ENCODE results near the gene STARD13.

STARD13 gene

DNA sequence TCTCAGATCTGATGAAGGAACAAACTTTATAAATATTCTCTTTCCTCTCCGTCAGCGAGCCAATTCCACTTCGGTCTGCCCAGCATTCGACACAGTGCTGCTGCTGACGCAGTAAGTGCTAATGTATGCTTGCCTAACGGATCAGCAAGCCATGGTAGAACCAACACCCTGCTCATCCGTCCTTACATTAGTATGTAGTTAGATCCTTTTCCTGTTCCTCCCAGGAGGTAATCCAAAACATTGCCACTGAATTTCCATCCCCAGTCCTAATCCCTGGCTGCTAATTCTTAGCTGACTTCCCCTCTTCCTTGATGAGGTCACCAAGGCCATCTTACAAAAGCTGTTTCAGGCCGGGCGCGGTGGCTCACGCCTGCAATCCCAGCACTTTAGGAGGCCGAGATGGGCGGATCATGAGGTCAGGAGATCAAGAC lies 88.0 kb downstream of the STARD13 start:
- peak; percentile 68 for DNase-seq
- H3K36me3 ChIP-seq, result no peaks in the 10 kb centered on the region
- no peak overlapping the region for H3K27ac ChIP-seq
- H3K4me3 ChIP-seq (ENCODE audit: low read depth, low read length), result no peak overlapping the region
- TF ChIP-seq, protein P1, sequence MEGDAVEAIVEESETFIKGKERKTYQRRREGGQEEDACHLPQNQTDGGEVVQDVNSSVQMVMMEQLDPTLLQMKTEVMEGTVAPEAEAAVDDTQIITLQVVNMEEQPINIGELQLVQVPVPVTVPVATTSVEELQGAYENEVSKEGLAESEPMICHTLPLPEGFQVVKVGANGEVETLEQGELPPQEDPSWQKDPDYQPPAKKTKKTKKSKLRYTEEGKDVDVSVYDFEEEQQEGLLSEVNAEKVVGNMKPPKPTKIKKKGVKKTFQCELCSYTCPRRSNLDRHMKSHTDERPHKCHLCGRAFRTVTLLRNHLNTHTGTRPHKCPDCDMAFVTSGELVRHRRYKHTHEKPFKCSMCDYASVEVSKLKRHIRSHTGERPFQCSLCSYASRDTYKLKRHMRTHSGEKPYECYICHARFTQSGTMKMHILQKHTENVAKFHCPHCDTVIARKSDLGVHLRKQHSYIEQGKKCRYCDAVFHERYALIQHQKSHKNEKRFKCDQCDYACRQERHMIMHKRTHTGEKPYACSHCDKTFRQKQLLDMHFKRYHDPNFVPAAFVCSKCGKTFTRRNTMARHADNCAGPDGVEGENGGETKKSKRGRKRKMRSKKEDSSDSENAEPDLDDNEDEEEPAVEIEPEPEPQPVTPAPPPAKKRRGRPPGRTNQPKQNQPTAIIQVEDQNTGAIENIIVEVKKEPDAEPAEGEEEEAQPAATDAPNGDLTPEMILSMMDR (IDR thresholded peaks at IDR 0.05; ENCODE audit: low read depth, low read length), result no peak
- no peaks in the 10 kb centered on the region for H3K27me3 ChIP-seq (ENCODE audit: insufficient read depth, low read depth, severe bottlenecking)
- no peaks in the 10 kb centered on the region for H3K9me3 ChIP-seq (ENCODE audit: severe bottlenecking)

DNA sequence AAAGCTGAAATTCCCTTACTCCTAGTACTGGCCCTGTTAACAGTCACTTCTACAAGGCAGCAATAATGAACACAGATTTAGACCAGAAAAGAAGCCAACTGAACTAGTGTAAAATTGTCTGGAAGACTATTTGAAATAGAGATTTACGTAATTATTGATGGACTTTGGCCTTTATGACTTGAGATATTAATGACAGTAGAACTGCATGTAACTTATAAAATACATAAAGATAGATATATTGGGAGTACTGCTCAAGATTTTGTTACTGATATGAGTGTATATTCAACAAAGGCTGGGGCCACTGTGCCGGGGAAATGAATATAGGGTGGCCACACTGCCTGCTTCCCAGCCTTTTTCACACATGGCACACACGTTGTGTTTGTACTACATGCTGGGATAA lies 88.8 kb downstream of the STARD13 start:
- Histone ChIP-seq H3K36me3 (no peaks in the 10 kb centered on the region), H3K4me3 (ENCODE audit: low read depth, low read length) (no peak overlapping the region), H3K27me3 (ENCODE audit: insufficient read depth, low read depth, severe bottlenecking) (no peaks in the 10 kb centered on the region), H3K9me3 (ENCODE audit: severe bottlenecking) (no peaks in the 10 kb centered on the region), H3K27ac (no peak overlapping the region)
- TF ChIP-seq, protein P1 (IDR thresholded peaks at IDR 0.05; ENCODE audit: low read depth, low read length), result no peak
- no peak for DNase-seq

DNA sequence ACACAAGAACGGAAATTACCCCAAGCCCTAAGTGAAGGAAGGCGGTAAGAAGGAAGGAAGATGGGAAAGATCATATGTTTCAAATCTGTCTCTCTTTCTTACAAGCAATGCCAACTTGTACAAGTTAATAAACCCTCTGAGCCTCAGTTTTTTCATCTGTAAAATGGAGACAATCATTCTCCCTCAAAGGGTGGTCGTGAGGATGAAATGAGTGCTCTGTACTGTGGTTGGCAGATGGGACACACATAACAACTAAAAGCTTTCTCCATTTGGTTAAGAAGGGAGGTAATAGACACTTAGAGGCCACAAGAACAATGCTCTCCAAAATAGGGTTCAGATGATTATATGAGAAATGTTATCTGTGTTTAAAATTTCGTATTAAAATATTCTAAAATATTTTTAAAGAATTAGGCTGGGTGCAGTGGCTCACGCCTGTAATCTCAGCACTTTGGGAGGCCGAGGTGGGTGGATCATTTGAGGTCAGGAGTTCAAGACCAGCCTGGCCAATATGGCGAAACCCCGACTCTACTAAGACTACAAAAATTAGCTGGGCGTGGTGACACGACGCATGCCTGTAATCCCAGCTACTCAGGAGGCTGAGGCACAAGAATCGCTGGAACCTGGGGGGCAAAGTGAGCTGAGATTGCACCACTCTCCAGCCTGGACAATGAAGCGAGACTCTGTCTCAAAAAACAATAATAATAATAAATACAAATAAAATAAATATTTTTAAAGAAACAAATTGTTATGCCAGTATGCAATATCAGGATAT lies 89.7 kb downstream of the STARD13 start:
- H3K27me3 ChIP-seq (ENCODE audit: insufficient read depth, low read depth, severe bottlenecking), result no peaks in the 10 kb centered on the region
- DNase-seq, result no peak
- H3K9me3 ChIP-seq (ENCODE audit: severe bottlenecking), result no peaks in the 10 kb centered on the region
- no peak overlapping the region for H3K4me3 ChIP-seq (ENCODE audit: low read depth, low read length)
- no peaks in the 10 kb centered on the region for H3K36me3 ChIP-seq
- no peak overlapping the region for H3K27ac ChIP-seq
- TF ChIP-seq, protein P1 (IDR thresholded peaks at IDR 0.05; ENCODE audit: low read depth, low read length), result no peak

DNA sequence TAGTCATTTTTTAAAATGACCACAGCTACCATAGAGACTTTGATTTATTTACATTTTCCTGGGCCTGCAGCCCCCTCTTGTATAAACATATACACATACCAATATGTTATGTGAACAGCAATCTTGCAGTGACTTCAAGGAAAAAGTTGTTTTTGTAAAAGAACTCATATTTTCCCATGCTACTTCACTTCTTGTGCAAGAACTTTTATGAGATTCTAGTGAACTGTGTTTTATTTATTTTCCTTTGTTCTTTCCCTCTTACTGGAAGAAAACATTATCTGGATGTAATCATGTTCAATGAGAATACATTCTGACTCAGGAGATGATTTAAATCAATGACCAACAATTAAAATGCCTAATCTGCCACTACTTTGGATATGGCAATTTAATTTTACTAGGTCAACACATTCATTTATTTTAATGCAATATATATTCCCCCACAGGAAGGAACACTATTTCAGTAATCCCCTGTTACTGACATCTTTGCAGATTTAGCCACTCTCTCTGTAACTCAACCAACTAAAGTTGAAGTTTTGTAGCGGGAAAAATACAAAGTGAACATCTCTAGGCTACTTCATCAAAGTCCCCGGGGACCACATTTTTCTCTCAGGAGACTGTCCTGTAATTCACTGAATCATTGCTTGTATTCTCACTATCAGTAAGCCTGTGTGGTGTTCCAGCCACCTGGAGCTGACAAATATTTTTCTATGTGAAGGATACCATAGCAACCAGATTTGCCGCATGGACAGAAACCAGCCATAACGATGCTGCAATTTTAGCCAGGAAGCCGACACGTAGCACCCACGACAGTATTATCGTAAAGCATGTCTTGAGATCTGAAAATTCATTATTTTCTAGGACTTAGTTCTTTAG lies 90.5 kb downstream of the STARD13 start:
- DNase-seq, result no peak
- Histone ChIP-seq H3K4me3 (ENCODE audit: low read depth, low read length) (no peak overlapping the region), H3K36me3 (no peaks in the 10 kb centered on the region), H3K27ac (no peak overlapping the region), H3K27me3 (ENCODE audit: insufficient read depth, low read depth, severe bottlenecking) (no peaks in the 10 kb centered on the region), H3K9me3 (ENCODE audit: severe bottlenecking) (no peaks in the 10 kb centered on the region)
- TF ChIP-seq, protein P1 (IDR thresholded peaks at IDR 0.05; ENCODE audit: low read depth, low read length), result no peak

DNA sequence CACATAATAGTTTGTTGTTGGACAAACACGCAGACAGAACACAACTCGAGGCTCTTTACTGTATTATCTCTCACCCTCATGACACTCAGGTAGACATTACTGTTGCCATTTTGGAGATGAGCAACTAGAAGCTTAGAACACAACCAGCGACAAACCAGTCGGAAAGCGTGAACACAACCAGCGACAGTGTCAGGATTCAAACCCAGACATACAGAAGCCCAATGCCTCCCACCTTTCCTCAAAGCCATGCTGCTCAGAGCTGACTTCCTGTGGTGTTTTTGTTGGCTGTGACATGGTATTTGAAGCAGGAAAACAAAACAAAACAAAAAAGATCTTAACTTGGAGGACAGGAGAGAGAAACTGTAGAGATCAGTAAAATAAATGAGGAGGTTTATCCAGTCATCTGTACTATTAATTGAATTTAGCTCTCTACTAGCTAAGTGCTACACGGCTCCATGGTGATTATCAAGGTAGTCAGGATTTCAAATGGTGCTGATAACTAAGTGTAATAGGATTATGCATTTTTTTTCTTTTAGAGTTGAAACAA lies 92.1 kb downstream of the STARD13 start:
- Histone ChIP-seq H3K9me3 (ENCODE audit: severe bottlenecking) (no peaks in the 10 kb centered on the region), H3K27me3 (ENCODE audit: insufficient read depth, low read depth, severe bottlenecking) (no peaks in the 10 kb centered on the region), H3K4me3 (ENCODE audit: low read depth, low read length) (no peak overlapping the region), H3K36me3 (no peaks in the 10 kb centered on the region), H3K27ac (no peak overlapping the region)
- TF ChIP-seq, protein P1 (IDR thresholded peaks at IDR 0.05; ENCODE audit: low read depth, low read length), result no peak
- no peak for DNase-seq

Measured in WERI-Rb-1 (cell line).